ENCODE data around the gene ANKS1A.
"Not testable (repeated sequence)": the region's sequence is repeated elsewhere in the genome, so short reads cannot be mapped to it uniquely, and the experiment has no call there.

ANKS1A gene

GRCh38 chr6:35128496-35128895, 239.4 kb downstream of the ANKS1A start:
- no peak for DNase-seq

GRCh38 chr6:35136185-35136584, 247.1 kb downstream of the ANKS1A start:
- no peak for DNase-seq

GRCh38 chr6:35138191-35138590, 249.1 kb downstream of the ANKS1A start:
- DNase-seq: not testable (repeated sequence)

GRCh38 chr6:35139470-35139869, 250.4 kb downstream of the ANKS1A start:
- no peak for DNase-seq

GRCh38 chr6:35139924-35140638, 251.0 kb downstream of the ANKS1A start:
- DNase-seq: peak; percentile 26 to 71

- DNase-seq: no peak
These were observed 251.6 kb downstream of the ANKS1A start for GRCh38 chr6:35140639-35141006.
